GM12891 (cell line): ENCODE data around the gene AFF4.

Experiments used
- PAX5 ChIP-seq: IDR thresholded peaks from 2 replicates; pipeline ENCODE4 v1.6.1; 2011; ENCODE audit warnings: low read length, moderate library complexity, mild to moderate bottlenecking; ENCODE audit not compliant: insufficient read depth, severe bottlenecking
- POLR2A ChIP-seq: IDR thresholded peaks from 2 replicates; pipeline ENCODE4 v1.6.1; 2011; ENCODE audit warnings: low read depth, low read length, control low read depth
- POLR2AphosphoS5 ChIP-seq: IDR thresholded peaks from 2 replicates; pipeline ENCODE4 v1.6.1; 2011; ENCODE audit warnings: low read depth, low read length, control low read depth
- SPI1 ChIP-seq: IDR thresholded peaks from 2 replicates; pipeline ENCODE4 v1.6.1; 2011; ENCODE audit warnings: low read depth, low read length, control low read depth

GRCh38 chr5:132889501-132889900 is 73.9 kb downstream of the AFF4 start:
- TF ChIP-seq POLR2A (no peak), POLR2AphosphoS5 (no peak), SPI1 (no peak), PAX5 (no peak)
